Kidney epithelial cell (primary cell): ENCODE results near the gene TIGIT. TPM values are rescaled to one million over a fixed set of nuclear protein-coding genes. Genes with fewer than 3 reads are reported as not detected.

Experiments used
- DNase-seq: peaks from one replicate; pipeline ENCODE4 v3.0.0-alpha.2; 2010; ENCODE audit warnings: low read depth
- H3K27me3 ChIP-seq: 2 replicates; pipeline ENCODE4 v1.6.0; 2011; ENCODE audit warnings: low read length; ENCODE audit not compliant: control insufficient read depth, insufficient read depth
- H3K36me3 ChIP-seq: 2 replicates; pipeline ENCODE4 v1.5.1; 2011; ENCODE audit warnings: low read length; ENCODE audit not compliant: control insufficient read depth, insufficient read depth
- H3K4me3 ChIP-seq: 2 replicates; pipeline ENCODE4 v1.5.1; 2011; ENCODE audit warnings: low read depth, mild to moderate bottlenecking, control low read depth, low read length
- total RNA-seq: library from RNA; depleted of rRNA; stranded (reverse); fragments of >200 nt; gene quantifications from 2 replicates; pipeline ENCODE4 v1.2.3, GENCODE V29; 2015
- TF ChIP-seq, protein P1 (sequence below): IDR thresholded peaks from 2 replicates; pipeline ENCODE4 v1.5.1; 2011; ENCODE audit warnings: mild to moderate bottlenecking, moderate library complexity, low read length, control low read depth, inconsistent platforms; ENCODE audit not compliant: insufficient read depth, poor library complexity, severe bottlenecking

The TIGIT gene
- total RNA-seq, 1 donor from 2014 or later = not detected

DNA sequence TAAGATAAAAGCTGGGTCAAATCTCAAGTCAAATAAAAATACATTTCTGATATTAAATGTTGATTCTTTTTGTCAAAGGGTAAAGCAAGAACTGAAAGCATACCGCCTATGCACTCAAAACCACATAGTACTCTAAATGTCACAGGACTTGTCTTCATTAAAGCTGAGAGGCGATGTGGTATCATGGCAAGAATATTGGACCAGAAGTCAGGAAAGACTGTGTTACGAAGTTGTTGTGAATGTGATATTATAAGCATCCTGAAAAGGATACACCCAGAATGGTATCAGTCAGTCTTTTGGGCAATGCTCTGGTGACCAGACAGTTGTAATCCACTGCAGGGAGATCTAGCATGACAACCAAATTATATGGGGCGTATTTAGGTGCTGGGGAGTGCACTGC, 33.8 kb downstream of the TIGIT start:
- no peaks in the 10 kb centered on the region for H3K27me3 ChIP-seq
- H3K36me3 ChIP-seq = no peaks in the 10 kb centered on the region
- no peak overlapping the region for H3K4me3 ChIP-seq
- TF ChIP-seq, protein P1, sequence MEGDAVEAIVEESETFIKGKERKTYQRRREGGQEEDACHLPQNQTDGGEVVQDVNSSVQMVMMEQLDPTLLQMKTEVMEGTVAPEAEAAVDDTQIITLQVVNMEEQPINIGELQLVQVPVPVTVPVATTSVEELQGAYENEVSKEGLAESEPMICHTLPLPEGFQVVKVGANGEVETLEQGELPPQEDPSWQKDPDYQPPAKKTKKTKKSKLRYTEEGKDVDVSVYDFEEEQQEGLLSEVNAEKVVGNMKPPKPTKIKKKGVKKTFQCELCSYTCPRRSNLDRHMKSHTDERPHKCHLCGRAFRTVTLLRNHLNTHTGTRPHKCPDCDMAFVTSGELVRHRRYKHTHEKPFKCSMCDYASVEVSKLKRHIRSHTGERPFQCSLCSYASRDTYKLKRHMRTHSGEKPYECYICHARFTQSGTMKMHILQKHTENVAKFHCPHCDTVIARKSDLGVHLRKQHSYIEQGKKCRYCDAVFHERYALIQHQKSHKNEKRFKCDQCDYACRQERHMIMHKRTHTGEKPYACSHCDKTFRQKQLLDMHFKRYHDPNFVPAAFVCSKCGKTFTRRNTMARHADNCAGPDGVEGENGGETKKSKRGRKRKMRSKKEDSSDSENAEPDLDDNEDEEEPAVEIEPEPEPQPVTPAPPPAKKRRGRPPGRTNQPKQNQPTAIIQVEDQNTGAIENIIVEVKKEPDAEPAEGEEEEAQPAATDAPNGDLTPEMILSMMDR = no peak
- DNase-seq = no peak

DNA sequence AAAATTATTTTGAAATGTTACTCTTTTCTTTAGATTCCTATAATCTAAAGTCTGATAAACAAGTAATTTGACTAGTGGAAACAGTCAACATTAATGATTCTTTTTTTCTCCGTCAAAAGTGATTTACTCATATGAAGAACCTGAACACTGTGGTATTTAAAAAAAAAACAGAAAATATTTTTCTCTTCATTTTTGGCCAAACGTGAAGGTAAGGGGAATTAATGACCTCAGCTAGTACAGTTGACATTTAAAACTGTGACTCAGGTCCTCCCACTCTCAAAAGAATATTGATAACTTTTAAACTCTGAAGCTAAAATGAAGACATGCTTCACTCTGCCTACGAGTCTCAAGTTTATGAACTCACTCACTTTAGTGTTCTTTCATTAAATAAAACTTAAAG, 34.5 kb downstream of the TIGIT start:
- Histone ChIP-seq H3K36me3 (no peaks in the 10 kb centered on the region), H3K4me3 (no peak overlapping the region), H3K27me3 (no peaks in the 10 kb centered on the region)
- TF ChIP-seq, protein P1 = no peak
- DNase-seq = no peak

DNA sequence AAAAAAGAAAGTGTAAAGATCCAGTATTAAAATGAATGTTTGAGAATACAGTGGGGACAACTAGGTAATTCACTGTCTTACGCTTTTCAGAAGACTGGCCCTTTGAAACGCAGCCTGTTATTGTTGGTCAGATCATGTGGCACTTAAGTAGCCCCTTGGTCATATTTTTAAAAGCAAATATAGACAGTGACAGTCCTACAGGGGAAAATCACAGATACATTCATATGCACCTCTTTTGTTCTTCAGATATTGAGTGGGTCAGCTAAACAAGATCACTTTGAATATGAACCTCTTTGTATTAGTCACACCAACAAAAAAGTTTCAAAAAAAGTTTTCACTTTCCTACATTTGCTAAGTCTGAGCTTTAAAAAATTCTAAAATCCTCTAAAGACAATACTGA, 36.0 kb downstream of the TIGIT start:
- no peaks in the 10 kb centered on the region for H3K27me3 ChIP-seq
- DNase-seq = no peak
- H3K4me3 ChIP-seq = no peak overlapping the region
- H3K36me3 ChIP-seq = no peaks in the 10 kb centered on the region
- TF ChIP-seq, protein P1 = no peak

DNA sequence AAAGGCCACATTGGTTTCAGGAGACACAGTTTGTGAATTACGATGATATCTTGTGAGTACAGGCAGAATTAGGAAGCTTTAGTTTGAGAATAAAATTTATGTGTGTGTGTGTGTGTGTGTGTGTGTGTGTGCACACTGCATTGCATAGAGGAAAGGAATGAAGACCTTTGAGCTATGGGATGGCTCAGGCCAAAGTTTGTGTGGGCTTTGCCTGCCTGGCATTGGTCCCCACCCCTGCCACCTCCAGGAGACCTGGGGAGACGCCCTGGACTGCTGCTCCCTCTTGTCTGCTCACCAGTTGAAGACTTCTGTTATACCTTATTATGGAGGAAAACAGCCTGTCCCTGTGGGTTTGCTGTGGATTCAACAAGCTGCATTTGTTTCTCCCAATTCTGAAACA, 37.2 kb downstream of the TIGIT start:
- H3K27me3 ChIP-seq = no peaks in the 10 kb centered on the region

DNA sequence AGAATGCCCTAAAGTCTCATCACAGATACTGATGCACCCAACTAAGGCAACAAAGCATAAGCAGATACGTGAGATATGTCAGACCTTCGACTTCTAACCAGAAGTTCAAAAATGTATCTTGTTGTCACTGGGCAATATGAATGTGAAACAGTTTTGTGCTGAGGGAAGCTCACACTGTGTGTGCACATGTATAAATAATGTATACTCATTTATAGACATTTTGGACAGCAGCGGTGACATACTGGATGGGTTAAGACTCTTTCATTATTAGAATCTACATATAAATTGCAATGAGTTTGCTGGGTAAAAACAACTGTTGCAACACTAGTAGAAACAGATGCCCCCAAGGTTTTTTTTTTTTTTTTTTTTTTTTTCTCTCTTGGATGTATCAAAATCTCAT, 37.9 kb downstream of the TIGIT start:
- TF ChIP-seq, protein P1 = no peak
- DNase-seq = no peak
- Histone ChIP-seq H3K36me3 (no peaks in the 10 kb centered on the region), H3K27me3 (no peaks in the 10 kb centered on the region), H3K4me3 (no peak overlapping the region)

More for the DNA sequence above, 37.2 kb downstream of the TIGIT start:
- TF ChIP-seq, protein P1 = no peak
- DNase-seq = no peak
- no peak overlapping the region for H3K4me3 ChIP-seq
- H3K36me3 ChIP-seq = no peaks in the 10 kb centered on the region

DNA sequence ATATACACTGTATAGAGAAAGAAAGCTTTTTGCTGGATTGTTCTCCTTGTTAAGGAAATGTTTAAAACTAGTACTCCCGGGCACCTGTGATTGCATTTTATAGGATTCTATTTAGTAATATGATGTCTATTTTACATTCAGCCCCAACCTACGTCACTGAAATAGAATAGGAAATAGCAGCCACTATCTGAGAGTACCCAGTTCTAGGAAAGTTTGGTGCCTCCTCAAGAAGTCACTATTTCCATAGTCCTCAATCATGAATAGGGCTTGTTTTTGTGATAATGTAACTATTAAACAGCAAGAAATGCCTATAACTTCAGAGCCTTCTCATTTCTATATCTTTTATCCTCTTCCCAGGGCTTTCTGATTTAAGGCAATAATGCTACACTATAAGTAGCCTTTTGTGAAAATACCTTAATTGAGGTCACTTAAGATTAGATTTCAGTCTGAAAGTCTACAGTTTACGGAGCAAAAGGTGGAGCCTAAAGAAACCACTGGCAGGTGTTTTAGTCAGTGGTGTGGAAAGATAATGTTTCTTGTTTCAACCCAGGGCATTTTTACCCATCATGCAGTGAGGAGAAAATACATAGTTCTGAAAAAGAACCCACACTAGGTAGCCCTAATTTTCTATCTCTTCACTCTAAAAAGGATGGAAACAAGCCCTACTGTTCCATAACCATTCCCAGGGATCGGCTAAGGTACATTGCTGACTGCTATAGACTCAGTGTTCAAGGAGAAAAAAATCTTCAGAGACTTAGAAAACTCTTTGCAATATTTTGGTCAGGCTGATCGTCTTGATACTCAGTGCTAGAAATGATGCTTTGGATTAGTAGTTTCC, 38.7 kb downstream of the TIGIT start:
- DNase-seq = no peak
- H3K27me3 ChIP-seq = no peaks in the 10 kb centered on the region
- TF ChIP-seq, protein P1 = no peak
- no peak overlapping the region for H3K4me3 ChIP-seq
- H3K36me3 ChIP-seq = no peaks in the 10 kb centered on the region
